ENCODE results near the gene UVRAG. TPM values are rescaled to one million over a fixed set of nuclear protein-coding genes. Genes with fewer than 3 reads are reported as not detected.

The UVRAG gene
- total and polyA plus RNA-seq, 2 of the 13 experiments (the other 11 are each of a cell fraction or from before 2014, with no cell fraction given) = 9.7 to 17.3 TPM

- no peak for TF ChIP-seq ZNF343 (CRISPR knock-in tag; IDR thresholded peaks at IDR 0.05)
- peak; percentile 50 for TF ChIP-seq HDAC2 (CRISPR knock-in tag; IDR thresholded peaks at IDR 0.05)
- TF ChIP-seq WIZ (CRISPR knock-in tag; IDR thresholded peaks at IDR 0.05) = no peak
- no peak for TF ChIP-seq MLLT10 (CRISPR knock-in tag; IDR thresholded peaks at IDR 0.05)
- no peak for TF ChIP-seq ZNF367 (CRISPR knock-in tag; IDR thresholded peaks at IDR 0.05; ENCODE audit: borderline replicate concordance)
- TF ChIP-seq HIVEP1 (CRISPR knock-in tag; IDR thresholded peaks at IDR 0.05) = no peak
- peak; percentile 93 for TF ChIP-seq SIX4 (CRISPR knock-in tag; IDR thresholded peaks at IDR 0.05)
- TF ChIP-seq ZSCAN12 (CRISPR knock-in tag; IDR thresholded peaks at IDR 0.05) = no peak
- no peak for TF ChIP-seq ZNF503 (CRISPR knock-in tag; IDR thresholded peaks at IDR 0.05)
- TF ChIP-seq KLF6 (CRISPR knock-in tag; IDR thresholded peaks at IDR 0.05) = no peak
- peak; percentile 49; the same call in 1 of the 2 replicates for TF ChIP-seq HNF4A (CRISPR knock-in tag; IDR thresholded peaks at IDR 0.05)
- peak; percentile 14; the same call in 1 of the 2 replicates for TF ChIP-seq GATAD2A (CRISPR knock-in tag; IDR thresholded peaks at IDR 0.05)
- TF ChIP-seq, protein P1, sequence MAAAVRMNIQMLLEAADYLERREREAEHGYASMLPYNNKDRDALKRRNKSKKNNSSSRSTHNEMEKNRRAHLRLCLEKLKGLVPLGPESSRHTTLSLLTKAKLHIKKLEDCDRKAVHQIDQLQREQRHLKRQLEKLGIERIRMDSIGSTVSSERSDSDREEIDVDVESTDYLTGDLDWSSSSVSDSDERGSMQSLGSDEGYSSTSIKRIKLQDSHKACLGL (CRISPR knock-in tag; IDR thresholded peaks at IDR 0.05) = no peak
- TF ChIP-seq, protein P2, sequence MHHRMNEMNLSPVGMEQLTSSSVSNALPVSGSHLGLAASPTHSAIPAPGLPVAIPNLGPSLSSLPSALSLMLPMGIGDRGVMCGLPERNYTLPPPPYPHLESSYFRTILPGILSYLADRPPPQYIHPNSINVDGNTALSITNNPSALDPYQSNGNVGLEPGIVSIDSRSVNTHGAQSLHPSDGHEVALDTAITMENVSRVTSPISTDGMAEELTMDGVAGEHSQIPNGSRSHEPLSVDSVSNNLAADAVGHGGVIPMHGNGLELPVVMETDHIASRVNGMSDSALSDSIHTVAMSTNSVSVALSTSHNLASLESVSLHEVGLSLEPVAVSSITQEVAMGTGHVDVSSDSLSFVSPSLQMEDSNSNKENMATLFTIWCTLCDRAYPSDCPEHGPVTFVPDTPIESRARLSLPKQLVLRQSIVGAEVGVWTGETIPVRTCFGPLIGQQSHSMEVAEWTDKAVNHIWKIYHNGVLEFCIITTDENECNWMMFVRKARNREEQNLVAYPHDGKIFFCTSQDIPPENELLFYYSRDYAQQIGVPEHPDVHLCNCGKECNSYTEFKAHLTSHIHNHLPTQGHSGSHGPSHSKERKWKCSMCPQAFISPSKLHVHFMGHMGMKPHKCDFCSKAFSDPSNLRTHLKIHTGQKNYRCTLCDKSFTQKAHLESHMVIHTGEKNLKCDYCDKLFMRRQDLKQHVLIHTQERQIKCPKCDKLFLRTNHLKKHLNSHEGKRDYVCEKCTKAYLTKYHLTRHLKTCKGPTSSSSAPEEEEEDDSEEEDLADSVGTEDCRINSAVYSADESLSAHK (CRISPR knock-in tag; IDR thresholded peaks at IDR 0.05; ENCODE audit: borderline replicate concordance) = no peak
- TF ChIP-seq KIAA2018 (CRISPR knock-in tag; IDR thresholded peaks at IDR 0.05; ENCODE audit: borderline replicate concordance) = no peak
- TF ChIP-seq SIN3B (IDR thresholded peaks at IDR 0.05; ENCODE audit: low read length) = no peak
- TF ChIP-seq, protein P3, sequence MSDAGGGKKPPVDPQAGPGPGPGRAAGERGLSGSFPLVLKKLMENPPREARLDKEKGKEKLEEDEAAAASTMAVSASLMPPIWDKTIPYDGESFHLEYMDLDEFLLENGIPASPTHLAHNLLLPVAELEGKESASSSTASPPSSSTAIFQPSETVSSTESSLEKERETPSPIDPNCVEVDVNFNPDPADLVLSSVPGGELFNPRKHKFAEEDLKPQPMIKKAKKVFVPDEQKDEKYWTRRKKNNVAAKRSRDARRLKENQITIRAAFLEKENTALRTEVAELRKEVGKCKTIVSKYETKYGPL (CRISPR knock-in tag; IDR thresholded peaks at IDR 0.05) = no peak
- TF ChIP-seq TAF1 (CRISPR knock-in tag; IDR thresholded peaks at IDR 0.05) = 0 out of 2 replicates have a peak, but pooled peaks have one; percentile 17
Observed at GRCh38 chr11:75812542-75813040, 2.4 kb upstream of the UVRAG start (continued).

All from HepG2 (cell line).